HCT116 (cell line): ENCODE results near the gene LINC00305. TPM values are rescaled to one million over a fixed set of nuclear protein-coding genes. Genes with fewer than 3 reads are reported as not detected.

Experiments used
- ATAC-seq: fragments of 200-7000 bp; cut with Tn5 transposase; 2 replicates; pipeline ENCODE4 v1.9.1; 2020; ENCODE audit warnings: mild to moderate bottlenecking, moderate library complexity
- BruUV-seq: library from RNA; stranded (reverse); fragments of 400-500 nt; replicated peaks from 2 replicates; lab custom pipeline; 2021; lab: Mats Ljungman, UMichigan
- CTCF ChIA-PET: fragments of 300-600 bp; sonication (Branson Sonifier 250); formaldehyde crosslinking; loops from one replicate; lab custom pipeline; 2021; ENCODE audit warnings: antibody characterized with exemption; lab: Charles Lee
- POLR2A ChIA-PET: fragments of 300-600, 350-600 bp; sonication (Branson Sonifier 250); formaldehyde crosslinking; loops from one replicate; lab custom pipeline; 2021; ENCODE audit warnings: antibody characterized with exemption; lab: Charles Lee
- RAD21 ChIA-PET, 2 experiments: fragments of 300-600 bp; sonication (Branson Sonifier 250); formaldehyde crosslinking; loops; one replicate each; lab custom pipeline; 2023; ENCODE audit warnings: low total read pairs in 2 of 2; ENCODE audit not compliant: uncharacterized antibody in 2 of 2, unreplicated experiment in 2 of 2, low non-redundant PET in 1 of 2; lab: Charles Lee
- DNase-seq: peaks from one replicate; pipeline ENCODE4 v3.0.0-alpha.2; 2010; ENCODE audit warnings: low read depth, low spot score
- H2AFZ ChIP-seq: fragments of 200-600 bp; shearing (Covaris generic), sonication (generic); 2 replicates; pipeline ENCODE4 v1.6.1; 2017; ENCODE audit warnings: low read depth, mixed run types, mixed read lengths, antibody characterized with exemption, low read length; ENCODE audit not compliant: poor library complexity, severe bottlenecking
- H3K27ac ChIP-seq: 2 replicates; pipeline ENCODE4 v1.5.1; 2012; ENCODE audit warnings: low read depth, low read length
- H3K27me3 ChIP-seq: fragments of 200-600 bp; sonication (generic); 2 replicates; pipeline ENCODE4 v1.6.1; 2016; ENCODE audit warnings: mixed run types, low read length, mixed read lengths; ENCODE audit not compliant: insufficient read depth
- H3K36me3 ChIP-seq, 2 experiments: fragments of 200-500 bp in 1 of 2; fragments of 200-600 bp in 1 of 2; sonication (Bioruptor generic) in 1 of 2; sonication (generic) in 1 of 2; 2 replicates each; pipeline versions ENCODE4 v1.5.1 to v1.6.1; 2014 to 2016; ENCODE audit warnings: low read length in 2 of 2, inconsistent platforms in 1 of 2, mixed read lengths in 1 of 2, mixed run types in 1 of 2; ENCODE audit not compliant: insufficient read depth in 2 of 2, control insufficient read depth in 1 of 2
- H3K4me1 ChIP-seq, 2 experiments: fragments of 200-600 bp in 1 of 2; sonication (generic) in 1 of 2; 2 replicates each; pipeline versions ENCODE4 v1.5.1 to v1.6.1; 2012 to 2017; ENCODE audit warnings: low read length in 2 of 2, inconsistent platforms in 1 of 2, mild to moderate bottlenecking in 1 of 2, mixed read lengths in 1 of 2, mixed run types in 1 of 2, moderate library complexity in 1 of 2; ENCODE audit not compliant: insufficient read depth in 2 of 2, control insufficient read depth in 1 of 2
- H3K4me2 ChIP-seq: fragments of 200-600 bp; sonication (generic); 2 replicates; pipeline ENCODE4 v1.6.1; 2017; ENCODE audit warnings: mixed run types, low read length, mixed read lengths
- H3K4me3 ChIP-seq, 2 experiments: fragments of 200-600 bp in 1 of 2; sonication (generic) in 1 of 2; replicated peaks in 1 of 2; 2 replicates each; pipeline ENCODE4 v1.5.1; 2011 to 2016; ENCODE audit warnings: low read length in 2 of 2, control low read depth in 1 of 2, low read depth in 1 of 2, mild to moderate bottlenecking in 1 of 2, mixed read lengths in 1 of 2, mixed run types in 1 of 2
- H3K79me2 ChIP-seq: fragments of 200-600 bp; sonication (generic); 2 replicates; pipeline ENCODE4 v1.6.1; 2017; ENCODE audit warnings: mild to moderate bottlenecking, mixed run types, low read length, moderate library complexity, mixed read lengths; ENCODE audit not compliant: insufficient read depth
- H3K9ac ChIP-seq: fragments of 200-600 bp; sonication (generic); 2 replicates; pipeline ENCODE4 v1.6.1; 2016; ENCODE audit warnings: low read length, mixed read lengths
- H3K9me2 ChIP-seq: fragments of 200-600 bp; sonication (generic), shearing (Covaris generic); 2 replicates; pipeline ENCODE4 v1.6.1; 2017; ENCODE audit warnings: mixed run types, mild to moderate bottlenecking, moderate library complexity; ENCODE audit not compliant: insufficient read depth
- H3K9me3 ChIP-seq, 2 experiments: fragments of 200-500 bp in 1 of 2; fragments of 200-600 bp in 1 of 2; sonication (Bioruptor generic) in 1 of 2; sonication (generic) in 1 of 2; 2 replicates each; pipeline ENCODE4 v1.6.1; 2014 to 2017; ENCODE audit warnings: low read length in 2 of 2, mixed read lengths in 2 of 2, inconsistent platforms in 1 of 2, low read depth in 1 of 2, mild to moderate bottlenecking in 1 of 2, mixed run types in 1 of 2, moderate library complexity in 1 of 2; ENCODE audit not compliant: control insufficient read depth in 1 of 2, insufficient read depth in 1 of 2
- H4K20me1 ChIP-seq: fragments of 200-600 bp; sonication (generic), shearing (Covaris generic); 2 replicates; pipeline ENCODE4 v1.6.1; 2017; ENCODE audit warnings: mixed run types, mild to moderate bottlenecking, moderate library complexity; ENCODE audit not compliant: insufficient read depth
- CEBPB ChIP-seq: IDR thresholded peaks from 2 replicates; pipeline ENCODE4 v1.6.1; 2012; ENCODE audit warnings: low read depth
- CTCF ChIP-seq, 3 experiments: fragments of 200-600 bp in 1 of 3; sonication (generic) in 1 of 3; IDR thresholded peaks in 2 of 3; conservative IDR thresholded peaks in 1 of 3; 2 replicates each; pipeline ENCODE4 v1.5.1; 2012 to 2017; ENCODE audit warnings: low read depth in 2 of 3, low read length in 2 of 3, antibody characterized with exemption in 1 of 3, borderline replicate concordance in 1 of 3, control low read depth in 1 of 3, mild to moderate bottlenecking in 1 of 3, mixed read lengths in 1 of 3, mixed run types in 1 of 3, moderate library complexity in 1 of 3; ENCODE audit not compliant: insufficient read depth in 1 of 3
- EGR1 ChIP-seq: IDR thresholded peaks from 2 replicates; pipeline ENCODE4 v1.6.1; 2012; ENCODE audit warnings: low read depth
- ELF1 ChIP-seq: IDR thresholded peaks from 2 replicates; pipeline ENCODE4 v1.6.1; 2012; ENCODE audit warnings: low read depth, borderline replicate concordance
- EZH2phosphoT487 ChIP-seq: fragments of 200-600 bp; IDR thresholded peaks from 2 replicates; pipeline ENCODE4 v1.6.1; 2018; ENCODE audit warnings: antibody characterized with exemption, borderline replicate concordance
- POLR2AphosphoS5 ChIP-seq: IDR thresholded peaks from 2 replicates; pipeline ENCODE4 v1.6.1; 2011; ENCODE audit warnings: mild to moderate bottlenecking, low read depth, low read length, moderate library complexity
- REST ChIP-seq: IDR thresholded peaks from 2 replicates; pipeline ENCODE4 v1.6.1; 2012; ENCODE audit warnings: low read depth
- SP1 ChIP-seq: IDR thresholded peaks from 2 replicates; pipeline ENCODE4 v1.6.1; 2012; ENCODE audit warnings: low read depth
- SRF ChIP-seq: IDR thresholded peaks from 2 replicates; pipeline ENCODE4 v1.6.1; 2012; ENCODE audit warnings: low read depth
- TCF7L2 ChIP-seq: IDR thresholded peaks from 2 replicates; pipeline ENCODE4 v1.7.0; 2011; ENCODE audit warnings: borderline replicate concordance, inconsistent platforms; ENCODE audit not compliant: insufficient read depth, insufficient read length; ENCODE audit errors: extremely low read depth
- intact Hi-C: fragments of 100-400 bp; cut with micrococcal nuclease; formaldehyde crosslinking; loops from 2 replicates; pipeline ENCODE4 v1.10.0; 2022
- total RNA-seq: library from RNA; stranded (reverse); gene quantifications from one replicate; pipeline ENCODE4 v1.2.1, GENCODE V29; 2021; ENCODE audit not compliant: unreplicated experiment
- TF ChIP-seq, protein P1 (sequence below): IDR thresholded peaks from 2 replicates; pipeline ENCODE4 v1.6.1; 2012

Gene LINC00305
- total RNA-seq, 1 experiment from 2014 or later, result not detected

- no peak for ATAC-seq
- Histone ChIP-seq H3K9me2 (no peaks in the 10 kb centered on the region), H2AFZ (no peak overlapping the region), H3K9me3 (peaks cover 4 to 7% of the 10 kb centered on the region in 2 experiments; a peak in 1 of 4 replicates), H3K4me3 (no peak overlapping the region), H3K79me2 (no peaks in the 10 kb centered on the region), H4K20me1 (no peaks in the 10 kb centered on the region), H3K9ac (no peak overlapping the region), H3K27ac (no peak overlapping the region), H3K4me1 (no peaks in the 10 kb centered on the region), H3K4me2 (no peak overlapping the region), H3K27me3 (no peaks in the 10 kb centered on the region), H3K36me3 (no peaks in the 10 kb centered on the region)
- no peak for TF ChIP-seq EZH2phosphoT487
- no peak for TF ChIP-seq SRF
- TF ChIP-seq TCF7L2, result no peak
- no peak for TF ChIP-seq POLR2AphosphoS5
- TF ChIP-seq ELF1, result no peak
- no peak for TF ChIP-seq CTCF (IDR thresholded peaks at IDR 0.05 in 2 of 3, conservative IDR thresholded peaks at IDR 0.05 in 1 of 3; ENCODE audit: borderline replicate concordance in 1 of 3, insufficient read depth in 1 of 3, low read depth in 2 of 3, low read length in 2 of 3)
- no peak for TF ChIP-seq EGR1
- no peak for TF ChIP-seq SP1
- TF ChIP-seq REST, result no peak
- no peak for TF ChIP-seq CEBPB
- TF ChIP-seq, protein P1, sequence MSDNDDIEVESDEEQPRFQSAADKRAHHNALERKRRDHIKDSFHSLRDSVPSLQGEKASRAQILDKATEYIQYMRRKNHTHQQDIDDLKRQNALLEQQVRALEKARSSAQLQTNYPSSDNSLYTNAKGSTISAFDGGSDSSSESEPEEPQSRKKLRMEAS, result no peak
- CTCF ChIA-PET, result no interaction called here
- RAD21 ChIA-PET, result no interaction called here
- no peak for DNase-seq
- BruUV-seq, result no TSS peak
- intact Hi-C loops, result no loop called here
- POLR2A ChIA-PET, result no interaction called here
Observed at GRCh38 chr18:64142904-64143303, 6.0 kb downstream of the LINC00305 start.
